HG03575 (cell line): ENCODE results near the gene SRGN.
"Not testable (repeated sequence)": the region's sequence is repeated elsewhere in the genome, so short reads cannot be mapped to it uniquely, and the experiment has no call there.

ENCODE experiments used
- ATAC-seq: cut with Tn5 transposase; IDR thresholded peaks from one replicate; pipeline ENCODE4 v1.9.1; 2021; ENCODE audit not compliant: unreplicated experiment, insufficient number of reproducible peaks, low FRiP score; ENCODE audit errors: extremely low read depth

The SRGN gene

GRCh38 chr10:69087590-69088470 lies at the start of gene SRGN:
Gene SRGN (plus strand): TSS chr10:69088103. CDS start chr10:69088158, 55 bp downstream.
- no peak for ATAC-seq

GRCh38 chr10:69040904-69041303 lies 47.0 kb upstream of the SRGN start:
- ATAC-seq: not testable (repeated sequence)

- ATAC-seq: no peak
Observed at GRCh38 chr10:69042417-69042816, 45.5 kb upstream of the SRGN start.

- ATAC-seq: no peak
Observed at GRCh38 chr10:69042838-69043237, 45.1 kb upstream of the SRGN start.

- no peak for ATAC-seq
Observed at GRCh38 chr10:69043931-69044531, 43.9 kb upstream of the SRGN start.

GRCh38 chr10:69044546-69044945 lies 43.4 kb upstream of the SRGN start:
- no peak for ATAC-seq

- ATAC-seq: peak; percentile 59
Observed at GRCh38 chr10:69045441-69046300, 42.2 kb upstream of the SRGN start.

- ATAC-seq: no peak
Observed at GRCh38 chr10:69047111-69047832, 40.6 kb upstream of the SRGN start.

GRCh38 chr10:69048103-69048502 lies 39.8 kb upstream of the SRGN start:
- no peak for ATAC-seq

- no peak for ATAC-seq
Observed at GRCh38 chr10:69049566-69049961, 38.3 kb upstream of the SRGN start.

GRCh38 chr10:69051303-69051702 lies 36.6 kb upstream of the SRGN start:
- no peak for ATAC-seq

GRCh38 chr10:69051710-69052487 lies 36.0 kb upstream of the SRGN start:
- no peak for ATAC-seq

- ATAC-seq: no peak
Observed at GRCh38 chr10:69052736-69053135, 35.2 kb upstream of the SRGN start.

- no peak for ATAC-seq
Observed at GRCh38 chr10:69055241-69055640, 32.7 kb upstream of the SRGN start.

- no peak for ATAC-seq
Observed at GRCh38 chr10:69056129-69056528, 31.8 kb upstream of the SRGN start.

- no peak for ATAC-seq
Observed at GRCh38 chr10:69056536-69057260, 31.2 kb upstream of the SRGN start.

GRCh38 chr10:69057261-69057950 lies 30.5 kb upstream of the SRGN start:
- ATAC-seq: no peak
